Activated CD4-positive, alpha-beta T cell treated with anti-CD3 and anti-CD28 coated beads, Interleukin-2, amount 50 U/mL, for 48 hours (primary cell): ENCODE measurements around the gene GTF3A.
"Not testable (repeated sequence)": the region's sequence is repeated elsewhere in the genome, so short reads cannot be mapped to it uniquely, and the experiment has no call there.

Experiments used
- DNase-seq, 2 experiments: peaks; one replicate each; pipeline ENCODE4 v3.0.0-alpha.2; 2020

GTF3A gene

DNA sequence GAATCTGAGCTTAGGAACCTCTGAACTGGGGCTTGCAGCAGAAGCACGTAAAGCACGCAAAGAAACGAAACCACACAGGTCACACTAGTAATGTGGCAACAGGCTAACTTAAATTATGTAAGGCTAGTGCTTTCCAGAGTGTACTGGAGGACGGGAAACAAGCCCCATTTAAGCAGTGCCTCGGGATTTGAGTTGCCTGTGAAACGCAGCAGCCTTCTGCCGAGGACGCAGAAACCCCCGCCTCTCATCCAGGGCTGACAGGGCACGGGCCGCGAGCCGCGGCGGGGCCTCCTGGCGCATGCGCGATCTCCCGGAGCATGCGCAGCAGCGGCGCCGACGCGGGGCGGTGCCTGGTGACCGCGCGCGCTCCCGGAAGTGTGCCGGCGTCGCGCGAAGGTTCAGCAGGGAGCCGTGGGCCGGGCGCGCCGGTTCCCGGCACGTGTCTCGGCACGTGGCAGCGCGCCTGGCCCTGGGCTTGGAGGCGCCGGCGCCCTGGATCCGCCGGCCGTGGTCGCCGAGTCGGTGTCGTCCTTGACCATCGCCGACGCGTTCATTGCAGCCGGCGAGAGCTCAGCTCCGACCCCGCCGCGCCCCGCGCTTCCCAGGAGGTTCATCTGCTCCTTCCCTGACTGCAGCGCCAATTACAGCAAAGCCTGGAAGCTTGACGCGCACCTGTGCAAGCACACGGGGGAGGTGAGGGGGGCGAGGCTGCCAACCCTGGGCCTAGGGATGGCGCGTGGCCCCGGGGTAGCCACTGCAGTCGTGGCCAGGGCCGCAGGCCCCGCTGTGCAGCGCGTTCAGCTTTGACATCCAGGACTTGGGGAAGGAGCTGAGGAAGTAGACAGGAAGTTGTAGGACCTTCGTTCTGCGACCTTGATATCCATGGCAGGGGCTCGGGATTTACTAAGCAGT, at the start of gene GTF3A:
Gene GTF3A, plus strand, starts transcription at position 374 of the 912 bp plus-strand sequence.
- peak; percentile 80 to 83 for DNase-seq

DNA sequence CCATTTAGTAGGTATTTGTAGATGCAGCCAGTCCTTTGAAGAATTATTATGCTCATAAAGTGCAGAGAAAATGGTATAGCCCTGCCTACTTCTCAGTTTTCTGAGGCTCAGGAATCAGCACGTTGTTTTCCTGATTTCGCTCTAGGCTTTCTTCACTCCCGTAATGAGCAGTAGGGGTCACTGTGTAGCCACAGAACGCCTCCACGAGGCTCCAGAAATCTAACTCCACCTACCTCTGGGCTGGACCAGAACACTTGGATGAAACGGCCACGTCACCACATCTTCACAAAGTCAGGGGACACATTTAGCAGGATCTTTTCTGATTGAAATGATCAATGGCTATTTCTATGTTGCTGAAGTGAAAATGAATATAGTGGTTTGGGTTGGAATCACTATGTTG, 49.8 kb upstream of the GTF3A start:
- peak; percentile 57 to 65 for DNase-seq

GRCh38 chr13:27375686-27376326, 48.6 kb upstream of the GTF3A start:
- peak; percentile 70 to 75 for DNase-seq

DNA sequence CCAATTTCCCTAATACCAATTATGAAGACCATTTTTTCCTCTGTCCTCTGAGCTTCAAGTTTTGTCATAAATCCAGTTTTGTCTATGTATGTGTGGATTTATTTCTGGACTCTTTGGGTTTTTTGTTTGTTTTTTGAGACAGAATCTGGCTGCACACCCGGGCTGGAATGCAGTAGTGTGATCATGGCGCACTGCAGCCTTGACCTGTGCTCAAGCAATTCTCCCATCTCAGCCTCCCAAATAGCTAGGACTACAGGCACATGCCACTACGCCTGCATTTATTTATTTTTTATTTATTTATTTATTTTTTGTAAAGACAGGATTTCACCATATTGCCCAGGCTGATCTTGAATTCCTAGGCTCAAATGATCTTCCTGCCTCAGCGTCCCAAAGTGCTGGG, 45.3 kb upstream of the GTF3A start:
- DNase-seq: no peak

GRCh38 chr13:27379694-27380641, 44.5 kb upstream of the GTF3A start:
- peak; percentile 71 to 76 for DNase-seq

DNA sequence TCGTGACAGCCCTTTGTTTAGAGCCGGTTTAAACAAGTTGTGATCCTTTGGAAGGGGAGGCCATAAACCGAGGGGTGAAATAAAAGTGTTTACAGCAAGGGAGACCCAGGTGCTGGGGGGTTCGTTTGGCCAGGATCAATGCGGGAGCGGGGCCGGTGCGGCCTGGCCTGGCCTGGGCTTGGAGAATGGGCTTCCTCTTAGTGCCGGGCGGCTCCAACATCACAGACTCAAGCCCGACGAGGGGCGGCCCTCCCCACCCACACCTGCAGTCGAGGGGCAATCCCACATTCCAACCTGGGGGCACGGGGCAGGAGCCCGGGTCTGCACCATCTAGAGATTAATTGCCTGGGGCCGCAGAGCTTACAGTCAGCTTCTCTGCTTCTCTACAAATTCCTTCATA, 42.8 kb upstream of the GTF3A start:
- no peak for DNase-seq

GRCh38 chr13:27383104-27383921, 41.1 kb upstream of the GTF3A start:
- DNase-seq: no peak

DNA sequence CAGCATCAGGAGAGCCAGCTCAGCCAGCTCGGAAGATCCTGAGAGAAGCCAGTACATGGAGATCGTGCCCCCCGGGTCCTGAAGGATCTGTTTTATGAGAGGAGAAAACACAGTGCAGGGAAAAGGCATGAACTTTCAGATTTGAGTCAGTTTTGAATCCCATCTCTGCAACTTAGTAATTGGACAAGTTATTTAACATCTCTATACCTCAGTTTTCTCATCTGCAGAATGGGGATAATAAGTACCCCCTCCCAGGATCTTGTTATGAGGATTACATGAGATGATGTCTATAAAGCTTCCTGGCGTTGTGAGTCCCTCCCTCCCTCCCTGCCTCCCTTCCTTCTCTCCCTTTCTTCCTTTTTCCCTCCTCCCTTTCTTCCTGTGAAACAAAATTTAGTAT, 40.1 kb upstream of the GTF3A start:
- DNase-seq: no peak

DNA sequence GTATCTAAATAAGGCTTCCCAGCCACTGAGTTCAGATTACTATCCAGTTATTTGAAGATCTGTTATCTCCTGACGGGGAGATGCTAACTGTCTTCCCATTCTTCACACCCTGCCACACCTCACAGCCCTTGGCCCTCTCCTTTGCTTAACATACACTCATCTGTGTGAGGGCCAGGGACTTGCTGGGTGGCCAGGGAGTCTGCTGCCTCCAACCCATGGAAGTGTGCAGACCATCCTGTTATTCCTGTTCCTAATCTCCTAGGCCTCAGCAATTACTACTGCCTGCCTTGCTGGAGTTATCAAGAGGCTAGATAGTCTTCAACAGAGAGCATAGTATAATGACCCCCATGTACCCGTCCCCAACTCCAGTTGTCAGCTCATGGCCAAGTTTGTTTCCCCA, 36.2 kb upstream of the GTF3A start:
- no peak for DNase-seq

DNA sequence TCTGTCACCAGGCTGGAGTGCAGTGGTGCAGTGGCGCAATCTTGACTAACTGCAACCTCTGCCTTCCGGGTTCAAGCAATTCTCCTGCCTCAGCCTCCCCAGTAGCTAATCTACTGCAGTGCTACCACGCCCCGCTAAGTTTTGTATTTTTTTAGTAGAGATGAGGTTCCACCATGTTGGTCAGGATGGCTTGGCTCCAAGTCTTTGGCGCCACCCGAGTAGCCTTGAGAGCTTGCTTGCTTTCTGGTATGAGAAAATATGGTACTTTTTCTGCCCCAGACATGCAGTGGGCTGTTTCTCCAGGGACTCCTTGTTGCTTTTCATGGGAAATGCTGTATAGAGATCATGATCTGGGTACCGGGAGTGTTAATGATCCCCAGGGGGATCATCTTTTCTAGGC, 34.5 kb upstream of the GTF3A start:
- no peak for DNase-seq

- DNase-seq: no peak
Measured at GRCh38 chr13:27391471-27391870, 32.9 kb upstream of the GTF3A start.

DNA sequence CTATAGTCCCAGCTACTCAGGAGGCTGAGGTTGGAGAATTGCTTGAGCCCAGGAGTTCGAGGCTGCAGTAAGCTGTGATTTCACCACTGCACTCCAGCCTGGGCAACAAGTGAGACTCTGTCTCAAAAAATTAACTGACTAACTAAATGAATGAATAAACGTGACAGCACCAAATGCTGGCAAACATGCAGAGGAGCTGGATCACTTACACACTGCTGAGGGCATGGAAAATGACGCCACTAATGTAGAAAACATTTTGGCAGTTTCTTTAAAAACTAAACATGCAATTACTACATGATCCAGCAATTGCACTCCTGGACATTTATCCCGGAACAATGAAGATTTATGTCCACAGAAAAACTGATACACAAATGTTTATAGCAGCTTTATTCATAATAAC, 31.3 kb upstream of the GTF3A start:
- DNase-seq: no peak

DNA sequence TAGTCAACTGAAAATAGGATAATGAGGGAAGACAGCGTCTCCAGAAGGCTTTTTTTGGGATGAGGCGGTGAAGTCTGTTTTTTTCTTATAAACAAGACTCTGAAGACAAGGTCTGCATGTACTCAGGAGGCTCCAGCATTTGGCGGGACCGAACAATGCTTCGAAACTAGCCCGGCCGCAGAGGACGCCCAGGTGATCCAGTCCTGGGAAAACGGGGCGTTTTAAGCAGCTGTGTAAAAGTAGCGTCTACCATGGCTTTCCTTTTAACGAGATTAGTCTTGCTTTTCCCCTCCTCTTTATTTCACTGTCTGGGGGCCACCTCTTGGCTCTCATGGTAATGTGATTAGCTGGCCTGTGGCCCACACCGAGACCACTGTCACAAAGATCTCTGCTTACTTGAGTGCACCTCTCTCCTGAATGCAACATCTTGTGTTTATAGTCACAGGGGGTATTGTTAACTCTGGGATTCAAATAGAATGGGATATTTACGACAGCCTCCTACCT, 29.4 kb upstream of the GTF3A start:
- DNase-seq: no peak

GRCh38 chr13:27396252-27396846, 28.1 kb upstream of the GTF3A start:
- DNase-seq: no peak

- no peak for DNase-seq
Measured at GRCh38 chr13:27398360-27398759, 26.1 kb upstream of the GTF3A start.

GRCh38 chr13:27400405-27400804, 24.0 kb upstream of the GTF3A start:
- not testable (repeated sequence) for DNase-seq

- DNase-seq: no peak
Measured at GRCh38 chr13:27401210-27401609, 23.2 kb upstream of the GTF3A start.

DNA sequence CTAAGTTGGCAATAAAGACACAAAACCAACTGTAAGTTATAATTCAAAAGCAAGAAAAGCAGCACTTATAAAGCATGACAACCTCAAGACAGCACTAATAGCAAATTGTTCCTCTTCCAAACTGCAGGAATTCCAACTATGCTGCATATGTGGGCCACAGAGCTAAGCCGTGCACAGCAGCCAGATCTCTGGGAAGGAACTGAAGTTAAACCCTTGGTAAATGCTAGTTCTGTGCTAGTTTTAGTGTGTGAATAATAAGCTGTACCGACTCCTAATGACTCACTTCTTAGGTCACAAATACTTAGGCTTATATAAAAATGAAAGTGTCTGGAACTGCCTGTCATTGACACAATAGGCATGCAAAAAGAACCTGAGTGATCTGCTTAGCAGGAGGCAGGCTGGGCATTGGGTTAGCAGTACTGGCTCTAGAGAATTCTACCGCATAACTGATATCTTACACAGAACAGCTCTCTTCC, 21.2 kb upstream of the GTF3A start:
- DNase-seq: no peak

DNA sequence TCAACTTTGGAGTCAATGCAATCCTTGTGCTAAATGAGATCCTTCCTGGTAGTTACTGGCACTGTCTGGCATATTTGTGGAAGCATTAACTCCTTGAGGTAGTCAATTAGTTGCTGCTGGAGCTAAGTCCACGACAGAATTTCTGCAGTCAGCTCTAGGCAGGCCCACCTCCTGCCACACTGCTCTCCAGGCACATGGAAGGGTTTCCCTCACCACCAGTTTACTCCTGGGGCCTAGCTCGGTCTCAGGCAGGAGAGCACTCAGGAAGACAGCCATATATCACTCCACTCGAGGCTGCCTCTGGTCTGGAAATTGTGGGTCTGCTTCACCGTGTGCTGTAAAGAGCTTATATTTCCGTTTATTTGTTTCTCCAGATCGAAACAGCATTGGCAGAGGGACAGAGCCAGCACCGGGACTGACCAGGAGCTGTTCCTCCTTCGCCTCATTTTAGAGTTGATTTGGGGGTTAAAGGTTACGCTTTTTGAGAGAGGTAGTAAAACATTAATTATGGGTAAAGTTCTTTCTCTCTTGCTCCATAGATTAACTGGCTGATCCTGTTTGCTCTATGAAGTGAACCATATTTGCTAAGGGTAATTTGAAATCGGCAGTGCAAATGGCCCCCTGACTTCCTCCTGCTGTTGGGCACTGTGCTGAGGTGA, 20.6 kb upstream of the GTF3A start:
- DNase-seq: no peak

- DNase-seq: no peak
Measured at GRCh38 chr13:27404680-27405079, 19.7 kb upstream of the GTF3A start.
